GM12891 (cell line): ENCODE data around the gene ARHGAP9.
"Not testable (repeated sequence)": the region's sequence is repeated elsewhere in the genome, so short reads cannot be mapped to it uniquely, and the experiment has no call there.

ENCODE experiments used
- PAX5 ChIP-seq: IDR thresholded peaks from 2 replicates; pipeline ENCODE4 v1.6.1; 2011; ENCODE audit warnings: low read length, moderate library complexity, mild to moderate bottlenecking; ENCODE audit not compliant: insufficient read depth, severe bottlenecking
- POLR2A ChIP-seq: IDR thresholded peaks from 2 replicates; pipeline ENCODE4 v1.6.1; 2011; ENCODE audit warnings: low read depth, low read length, control low read depth
- POLR2AphosphoS5 ChIP-seq: IDR thresholded peaks from 2 replicates; pipeline ENCODE4 v1.6.1; 2011; ENCODE audit warnings: low read depth, low read length, control low read depth
- POU2F2 ChIP-seq: IDR thresholded peaks from 2 replicates; pipeline ENCODE4 v1.6.1; 2011; ENCODE audit warnings: low read depth, mild to moderate bottlenecking, control low read depth, low read length, moderate library complexity
- SPI1 ChIP-seq: IDR thresholded peaks from 2 replicates; pipeline ENCODE4 v1.6.1; 2011; ENCODE audit warnings: low read depth, low read length, control low read depth
- TAF1 ChIP-seq: IDR thresholded peaks from 2 replicates; pipeline ENCODE4 v1.6.1; 2011; ENCODE audit warnings: low read depth, low read length, control low read depth

DNA sequence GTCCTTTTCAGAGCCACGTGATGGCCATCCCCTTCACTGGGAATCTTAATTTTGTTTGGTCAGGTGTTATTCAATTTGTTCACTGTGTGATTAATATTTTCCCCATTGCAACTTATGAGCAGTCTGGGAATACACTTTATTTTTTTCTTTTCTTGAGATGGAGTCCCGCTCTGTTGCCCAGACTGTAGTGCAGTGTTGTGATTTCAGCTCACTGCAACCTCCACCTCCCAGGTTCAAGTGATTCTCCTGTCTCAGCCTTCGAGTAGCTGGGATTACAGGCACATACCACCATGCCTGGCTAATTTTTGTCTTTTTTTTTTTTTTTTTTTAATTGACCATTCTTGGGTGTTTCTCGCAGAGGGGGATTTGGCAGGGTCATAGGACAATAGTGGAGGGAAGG, 26.9 kb upstream of the ARHGAP9 start:
- not testable (repeated sequence) for TF ChIP-seq POLR2AphosphoS5, TAF1, POLR2A, POU2F2, PAX5, SPI1
